Measurements from ENCODE around the gene ZNF622.
"Not testable (repeated sequence)": the region's sequence is repeated elsewhere in the genome, so short reads cannot be mapped to it uniquely, and the experiment has no call there.

DNA sequence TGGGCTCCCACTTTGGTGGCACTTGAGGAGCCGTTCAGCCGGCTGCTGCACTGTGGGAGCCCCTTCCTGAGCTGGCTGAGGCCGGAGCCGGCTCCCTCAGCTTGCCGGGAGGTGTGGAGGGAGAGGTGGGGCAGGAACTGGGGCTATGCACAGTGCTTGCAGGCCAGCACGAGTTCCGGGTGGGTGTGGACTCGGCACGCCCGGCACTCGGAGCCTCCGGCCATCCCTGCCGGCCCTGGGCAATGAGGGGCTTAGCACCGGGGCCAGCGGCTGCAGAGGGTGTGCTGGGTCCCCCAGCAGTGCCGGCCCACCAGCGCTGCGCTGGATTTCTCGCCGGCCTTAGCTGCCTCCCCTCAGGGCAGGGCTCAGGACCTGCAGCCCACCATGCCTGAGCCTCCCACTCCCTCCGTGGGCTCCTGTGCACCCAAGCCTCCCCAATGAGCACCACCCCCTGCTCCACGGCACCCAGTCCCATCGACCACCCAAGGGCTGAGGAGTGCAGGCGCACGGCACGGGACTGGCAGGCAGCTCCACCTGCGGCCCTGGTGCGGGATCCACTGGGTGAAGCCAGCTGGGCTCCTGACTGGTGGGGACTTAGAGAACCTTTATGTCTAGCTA lies 29.4 kb downstream of the ZNF622 start:
- not testable (repeated sequence) for TF ChIP-seq ZFAT (CRISPR knock-in tag; conservative IDR thresholded peaks at IDR 0.05); BHLHE40 (IDR thresholded peaks at IDR 0.05; ENCODE audit: low read length); ESRRA (CRISPR knock-in tag; IDR thresholded peaks at IDR 0.05; ENCODE audit: low read depth); ZNF572 (CRISPR knock-in tag; IDR thresholded peaks at IDR 0.05); ZBTB8A (CRISPR knock-in tag; IDR thresholded peaks at IDR 0.05; ENCODE audit: borderline replicate concordance, low read depth); TGIF2 (CRISPR knock-in tag; IDR thresholded peaks at IDR 0.05); NFIC (IDR thresholded peaks at IDR 0.05; ENCODE audit: low read length)
- TF ChIP-seq, protein P1, sequence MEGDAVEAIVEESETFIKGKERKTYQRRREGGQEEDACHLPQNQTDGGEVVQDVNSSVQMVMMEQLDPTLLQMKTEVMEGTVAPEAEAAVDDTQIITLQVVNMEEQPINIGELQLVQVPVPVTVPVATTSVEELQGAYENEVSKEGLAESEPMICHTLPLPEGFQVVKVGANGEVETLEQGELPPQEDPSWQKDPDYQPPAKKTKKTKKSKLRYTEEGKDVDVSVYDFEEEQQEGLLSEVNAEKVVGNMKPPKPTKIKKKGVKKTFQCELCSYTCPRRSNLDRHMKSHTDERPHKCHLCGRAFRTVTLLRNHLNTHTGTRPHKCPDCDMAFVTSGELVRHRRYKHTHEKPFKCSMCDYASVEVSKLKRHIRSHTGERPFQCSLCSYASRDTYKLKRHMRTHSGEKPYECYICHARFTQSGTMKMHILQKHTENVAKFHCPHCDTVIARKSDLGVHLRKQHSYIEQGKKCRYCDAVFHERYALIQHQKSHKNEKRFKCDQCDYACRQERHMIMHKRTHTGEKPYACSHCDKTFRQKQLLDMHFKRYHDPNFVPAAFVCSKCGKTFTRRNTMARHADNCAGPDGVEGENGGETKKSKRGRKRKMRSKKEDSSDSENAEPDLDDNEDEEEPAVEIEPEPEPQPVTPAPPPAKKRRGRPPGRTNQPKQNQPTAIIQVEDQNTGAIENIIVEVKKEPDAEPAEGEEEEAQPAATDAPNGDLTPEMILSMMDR (CRISPR knock-in tag; IDR thresholded peaks at IDR 0.05), result not testable (repeated sequence)
- TF ChIP-seq, protein P2, sequence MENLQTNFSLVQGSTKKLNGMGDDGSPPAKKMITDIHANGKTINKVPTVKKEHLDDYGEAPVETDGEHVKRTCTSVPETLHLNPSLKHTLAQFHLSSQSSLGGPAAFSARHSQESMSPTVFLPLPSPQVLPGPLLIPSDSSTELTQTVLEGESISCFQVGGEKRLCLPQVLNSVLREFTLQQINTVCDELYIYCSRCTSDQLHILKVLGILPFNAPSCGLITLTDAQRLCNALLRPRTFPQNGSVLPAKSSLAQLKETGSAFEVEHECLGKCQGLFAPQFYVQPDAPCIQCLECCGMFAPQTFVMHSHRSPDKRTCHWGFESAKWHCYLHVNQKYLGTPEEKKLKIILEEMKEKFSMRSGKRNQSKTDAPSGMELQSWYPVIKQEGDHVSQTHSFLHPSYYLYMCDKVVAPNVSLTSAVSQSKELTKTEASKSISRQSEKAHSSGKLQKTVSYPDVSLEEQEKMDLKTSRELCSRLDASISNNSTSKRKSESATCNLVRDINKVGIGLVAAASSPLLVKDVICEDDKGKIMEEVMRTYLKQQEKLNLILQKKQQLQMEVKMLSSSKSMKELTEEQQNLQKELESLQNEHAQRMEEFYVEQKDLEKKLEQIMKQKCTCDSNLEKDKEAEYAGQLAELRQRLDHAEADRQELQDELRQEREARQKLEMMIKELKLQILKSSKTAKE (CRISPR knock-in tag; IDR thresholded peaks at IDR 0.05; ENCODE audit: borderline replicate concordance), result not testable (repeated sequence)

All from HepG2 (cell line).